SH-SY5Y (cell line): ENCODE measurements around the gene OR4M1.

Experiments
- GATA2 ChIP-seq: IDR thresholded peaks from 2 replicates; pipeline ENCODE4 v1.6.1; 2011; ENCODE audit warnings: mild to moderate bottlenecking, low read depth, low read length
- GATA3 ChIP-seq: IDR thresholded peaks from 2 replicates; pipeline ENCODE4 v1.6.1; 2011; ENCODE audit warnings: low read depth, mild to moderate bottlenecking, low read length, moderate library complexity

GRCh38 chr14:19754172-19754571, 19.1 kb upstream of the OR4M1 start:
- no peak for TF ChIP-seq GATA2
- no peak for TF ChIP-seq GATA3
